ENCODE data around the gene RAPGEF4.
A peak's percentile ranks its signal among the peaks of the same experiment; 100 is the strongest.

The RAPGEF4 gene

DNA sequence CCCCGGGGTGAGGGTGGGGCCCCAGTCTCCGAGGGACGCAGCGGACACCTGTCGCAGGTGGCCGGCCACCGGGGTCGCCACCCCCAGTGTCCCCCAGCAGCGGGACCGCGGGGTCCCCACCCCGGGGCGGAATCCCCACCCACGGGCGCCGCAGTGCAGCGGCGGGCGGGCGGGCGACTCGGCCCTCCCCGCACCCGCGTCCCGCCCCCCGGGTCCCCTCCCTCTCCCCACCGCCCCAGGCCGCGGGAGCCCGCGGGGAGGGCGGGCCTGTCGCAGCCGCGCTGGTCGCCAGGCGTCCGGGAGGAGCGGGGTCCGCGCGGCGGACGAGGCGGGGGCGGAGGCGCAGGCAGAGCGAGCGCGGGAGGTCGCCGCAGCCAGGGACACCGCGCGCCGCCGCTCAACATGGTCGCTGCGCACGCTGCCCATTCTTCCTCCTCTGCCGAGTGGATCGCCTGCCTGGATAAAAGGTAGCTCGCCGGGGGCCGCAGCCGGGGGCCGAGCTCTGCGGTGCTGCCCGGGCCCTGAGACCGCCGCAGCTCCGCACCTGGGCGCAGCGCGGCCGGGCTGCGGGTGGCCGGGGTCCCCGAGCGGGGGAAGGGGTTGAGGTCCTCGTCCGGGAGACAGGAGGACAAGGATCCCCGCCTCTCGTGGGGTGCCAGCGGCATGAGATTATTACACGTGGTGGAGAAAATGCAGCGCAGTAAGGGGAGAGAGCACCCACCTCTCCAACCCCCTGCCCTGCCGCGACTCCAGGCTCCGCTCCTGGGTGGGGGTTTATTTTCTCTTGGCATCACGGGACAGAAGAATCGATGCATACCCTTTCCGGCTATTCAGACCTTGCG, at the start of gene RAPGEF4:
RAPGEF4 (plus strand) TSS at position 264 of the 842 bp plus-strand sequence; CDS start at position 403, 139 bp downstream.
- no peak for DNase-seq (ENCODE audit: low spot score)

DNA sequence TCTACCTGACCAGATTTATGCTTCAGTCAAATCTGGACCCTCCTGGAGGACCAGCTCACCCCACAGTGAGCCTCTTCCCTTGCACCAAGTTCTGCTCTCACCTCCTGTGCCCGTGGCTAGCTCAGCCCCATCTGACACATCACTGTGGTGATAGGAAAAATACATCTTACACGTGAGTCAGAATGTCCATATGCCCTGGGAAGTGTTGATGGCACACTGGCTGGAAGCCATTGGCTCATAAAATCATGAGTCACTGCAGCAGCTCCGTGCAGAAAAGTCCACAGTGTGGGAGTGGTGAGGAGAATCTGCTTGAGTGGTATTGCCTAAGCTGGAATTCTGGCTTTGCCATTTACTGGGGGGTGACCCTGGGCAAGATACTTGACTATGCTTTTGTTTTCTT, 42.6 kb upstream of the RAPGEF4 start:
- peak; percentile 43 for DNase-seq (ENCODE audit: low spot score)

DNA sequence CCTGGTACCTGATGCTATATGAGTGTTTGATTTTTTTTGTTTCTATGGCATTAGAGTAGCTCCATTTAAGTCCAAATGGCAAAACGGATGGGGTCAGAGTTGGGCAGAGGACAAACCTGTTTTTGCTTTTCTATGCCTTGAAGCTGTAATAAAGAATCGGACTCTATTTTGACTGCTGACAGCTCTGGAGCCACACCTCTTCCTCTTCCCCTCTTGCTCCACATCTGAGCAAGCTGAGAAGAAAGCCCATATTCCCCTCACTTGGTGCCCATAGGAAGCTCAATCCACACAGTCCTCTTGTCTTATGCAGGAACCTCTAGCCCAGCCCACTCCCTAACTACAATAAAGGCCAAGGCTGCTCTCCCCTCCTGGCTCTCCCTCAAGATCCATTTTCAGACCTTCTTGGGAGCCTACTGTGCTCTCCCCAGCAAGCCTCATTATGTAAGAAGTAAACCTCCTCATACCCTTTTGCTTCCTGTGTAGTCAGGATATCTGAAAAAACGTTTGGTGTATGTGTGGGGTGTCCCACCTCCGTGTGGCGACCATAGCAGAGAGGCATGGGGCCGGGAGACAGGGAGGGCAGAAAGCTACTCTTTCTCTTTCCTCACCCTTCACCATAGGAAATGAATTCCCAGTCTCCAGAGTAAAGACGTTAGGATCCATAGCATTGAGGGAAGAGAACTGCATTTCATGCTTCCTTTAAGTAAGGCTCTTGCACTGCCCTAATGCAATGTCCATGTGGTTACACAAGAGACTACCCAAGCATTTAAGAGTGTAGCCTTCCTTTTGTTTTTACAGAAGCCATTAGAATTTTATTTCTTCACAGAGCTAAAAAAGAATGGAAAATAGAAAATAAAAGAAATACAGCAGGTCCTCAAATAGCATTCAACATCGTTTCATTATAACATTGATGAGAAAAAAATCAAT, 41.9 kb upstream of the RAPGEF4 start:
- no peak for DNase-seq (ENCODE audit: low spot score)

DNA sequence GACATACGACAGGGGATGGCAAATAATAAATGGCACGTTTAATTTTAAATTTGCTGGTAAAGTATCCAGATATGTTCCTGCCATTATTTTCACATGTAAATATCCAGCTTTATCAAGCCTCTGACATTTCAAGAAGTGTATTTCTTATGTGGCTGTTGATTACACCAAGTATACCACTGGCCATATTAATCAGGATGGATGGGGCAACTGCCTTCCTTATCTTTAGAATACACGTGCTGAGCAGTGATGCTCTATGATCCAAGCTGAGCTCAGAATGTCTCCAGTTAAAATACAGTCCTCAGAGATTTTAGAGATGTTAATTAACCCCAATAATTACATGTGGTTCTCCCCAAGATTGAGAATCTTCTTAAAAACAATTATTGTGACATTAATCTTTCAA, 38.3 kb upstream of the RAPGEF4 start:
- DNase-seq (ENCODE audit: low spot score): no peak

DNA sequence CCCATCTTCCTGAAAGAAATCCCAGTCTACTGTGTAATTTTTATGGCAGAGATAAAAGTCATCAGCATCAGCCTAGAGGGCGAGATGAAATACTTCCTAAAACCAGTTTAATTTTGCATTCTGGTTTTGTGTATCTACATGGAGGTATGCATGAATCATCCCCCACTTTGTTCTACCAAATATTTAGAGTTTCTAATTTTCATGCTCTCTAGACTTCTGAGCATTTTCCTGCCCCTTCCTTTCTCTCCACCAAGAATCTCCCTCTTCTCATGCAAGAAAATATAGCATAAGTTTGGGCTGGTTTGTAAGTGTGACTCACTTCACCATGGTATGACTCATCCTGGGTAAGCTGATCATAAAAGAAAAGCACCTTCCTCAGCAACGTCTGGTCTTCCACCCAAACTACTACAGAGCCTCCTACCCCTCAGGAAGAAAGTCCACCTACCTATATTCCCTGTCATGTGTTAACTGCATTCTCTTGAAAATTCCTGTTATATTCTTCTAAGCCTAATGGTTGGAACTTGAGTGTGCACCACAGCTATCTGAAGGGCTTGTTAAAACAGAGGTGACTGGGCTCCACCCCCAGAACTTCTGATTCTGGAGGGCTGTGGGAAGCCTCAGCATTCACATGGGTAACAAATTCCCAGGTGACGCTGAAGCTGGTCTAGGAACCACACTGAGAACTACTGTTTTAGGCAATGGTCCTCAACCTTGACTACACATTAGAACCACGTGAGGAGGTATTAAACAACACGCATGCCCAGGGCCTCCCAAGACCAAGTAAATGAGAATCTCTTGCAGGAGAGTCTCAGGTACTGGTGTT, 37.4 kb upstream of the RAPGEF4 start:
- no peak for DNase-seq (ENCODE audit: low spot score)

DNA sequence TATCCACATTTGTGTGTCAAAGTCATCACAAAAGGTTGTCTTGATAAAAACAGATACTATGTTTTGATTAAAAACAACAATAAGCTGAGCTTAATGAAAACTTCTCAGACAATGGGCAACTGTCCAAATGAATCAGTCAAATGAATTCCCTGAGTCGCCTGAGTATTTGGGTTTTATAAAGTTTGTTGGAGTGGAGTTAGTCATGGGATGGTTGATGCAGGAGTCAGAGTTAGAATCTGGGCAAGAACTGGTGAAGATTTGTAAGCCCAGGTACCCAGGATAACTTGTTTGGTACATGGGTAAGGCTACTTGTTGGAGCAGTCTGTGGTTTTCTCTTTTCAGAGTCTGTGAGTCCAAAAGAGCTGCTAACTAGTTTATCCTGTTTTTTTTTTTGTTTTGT, 34.4 kb upstream of the RAPGEF4 start:
- DNase-seq (ENCODE audit: low spot score): no peak

DNA sequence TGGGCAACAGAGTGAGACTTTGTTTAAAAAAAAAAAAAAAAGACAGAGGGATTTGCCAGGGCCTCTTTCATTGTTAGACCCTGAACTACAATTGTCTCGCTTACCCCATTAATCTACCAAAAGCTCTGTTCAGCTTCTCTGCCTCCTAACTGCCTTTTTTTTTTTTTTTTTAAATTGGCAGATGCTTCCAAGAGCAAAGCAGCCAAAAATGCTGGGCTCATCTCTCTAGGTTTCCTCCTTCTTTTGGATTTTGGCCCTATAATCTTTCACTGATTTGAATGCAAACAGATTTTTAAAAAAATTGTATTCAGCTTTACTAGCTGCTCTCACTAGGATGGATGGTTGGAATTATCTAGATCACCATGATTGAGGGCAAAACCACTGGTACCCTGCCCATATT, 33.2 kb upstream of the RAPGEF4 start:
- DNase-seq (ENCODE audit: low spot score): no peak

DNA sequence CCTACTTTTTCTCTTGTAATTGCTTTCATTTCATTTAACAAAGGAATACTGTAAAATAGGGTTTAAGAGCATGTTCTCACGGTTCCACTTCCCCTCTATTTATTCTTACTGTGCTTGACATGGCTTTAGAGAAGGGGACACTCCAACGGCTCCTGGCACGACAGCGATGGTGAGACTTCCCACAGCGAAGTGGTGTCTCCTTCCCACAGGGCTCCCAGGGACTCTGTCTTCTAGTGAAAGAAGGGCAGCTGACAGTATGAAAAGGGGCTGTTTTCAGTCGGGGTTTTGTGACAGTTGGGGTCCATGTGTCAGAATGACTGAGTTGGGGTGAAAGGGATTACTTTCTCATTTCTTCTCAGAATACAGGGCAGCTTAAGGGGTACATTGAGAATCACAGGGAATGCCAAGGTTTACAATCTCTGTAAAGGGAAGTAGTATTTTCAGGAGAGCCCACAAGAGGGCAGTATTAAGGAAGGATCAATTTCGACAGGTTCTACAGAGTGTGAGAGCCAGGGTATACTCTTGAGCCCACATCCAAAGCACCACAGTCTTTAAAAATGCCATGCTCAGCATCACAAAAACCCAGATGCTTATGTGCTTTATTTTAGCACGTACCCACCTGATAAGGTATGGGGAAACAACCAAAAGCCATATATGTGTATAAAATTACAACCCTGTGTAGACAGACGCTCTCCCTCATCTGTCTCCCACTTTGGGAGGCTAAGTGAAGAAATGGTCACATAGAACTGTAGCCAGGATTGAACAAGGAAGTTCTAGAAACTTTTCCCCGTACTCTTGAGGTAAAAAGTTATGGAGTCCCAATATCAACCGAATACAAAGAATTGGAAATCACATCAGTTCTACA, 31.3 kb upstream of the RAPGEF4 start:
- DNase-seq (ENCODE audit: low spot score): no peak

DNA sequence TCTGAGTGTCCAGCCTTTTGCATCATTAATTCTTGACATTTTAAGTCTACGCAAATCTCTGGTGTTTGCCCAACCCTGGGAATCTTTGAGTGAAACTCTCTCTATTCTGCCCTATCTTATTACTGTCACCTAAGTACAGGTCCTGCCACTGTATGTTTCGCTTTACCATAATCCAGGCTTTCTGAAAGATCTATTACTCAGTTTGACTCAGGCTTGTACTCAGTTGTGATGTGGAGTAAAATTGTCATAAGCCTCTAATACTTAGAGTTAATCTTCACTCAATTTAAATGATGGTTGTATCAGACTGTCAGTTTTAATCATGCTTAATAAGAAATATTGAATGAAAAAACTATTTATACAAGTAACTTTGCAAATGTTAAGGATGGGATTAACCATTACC, 30.3 kb upstream of the RAPGEF4 start:
- DNase-seq (ENCODE audit: low spot score): no peak

DNA sequence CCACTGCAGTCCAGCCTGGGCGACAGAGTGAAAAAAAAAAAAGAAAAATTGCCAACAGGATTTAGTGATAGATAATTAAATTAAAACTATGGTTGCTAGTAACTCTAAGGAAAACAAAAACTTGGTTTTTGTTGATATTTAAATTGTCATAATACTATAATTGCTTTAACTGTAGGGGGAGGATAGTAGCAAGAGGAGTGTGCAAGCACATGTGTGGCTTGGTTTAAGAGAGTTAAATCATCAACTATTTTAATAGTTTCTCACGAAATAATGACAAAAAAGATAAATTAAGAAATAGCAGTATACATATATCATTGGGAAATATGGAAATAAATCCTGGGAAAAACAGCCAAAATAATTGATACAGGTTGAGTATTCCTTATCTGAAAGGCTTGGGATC, 27.4 kb upstream of the RAPGEF4 start:
- DNase-seq (ENCODE audit: low spot score): no peak

DNA sequence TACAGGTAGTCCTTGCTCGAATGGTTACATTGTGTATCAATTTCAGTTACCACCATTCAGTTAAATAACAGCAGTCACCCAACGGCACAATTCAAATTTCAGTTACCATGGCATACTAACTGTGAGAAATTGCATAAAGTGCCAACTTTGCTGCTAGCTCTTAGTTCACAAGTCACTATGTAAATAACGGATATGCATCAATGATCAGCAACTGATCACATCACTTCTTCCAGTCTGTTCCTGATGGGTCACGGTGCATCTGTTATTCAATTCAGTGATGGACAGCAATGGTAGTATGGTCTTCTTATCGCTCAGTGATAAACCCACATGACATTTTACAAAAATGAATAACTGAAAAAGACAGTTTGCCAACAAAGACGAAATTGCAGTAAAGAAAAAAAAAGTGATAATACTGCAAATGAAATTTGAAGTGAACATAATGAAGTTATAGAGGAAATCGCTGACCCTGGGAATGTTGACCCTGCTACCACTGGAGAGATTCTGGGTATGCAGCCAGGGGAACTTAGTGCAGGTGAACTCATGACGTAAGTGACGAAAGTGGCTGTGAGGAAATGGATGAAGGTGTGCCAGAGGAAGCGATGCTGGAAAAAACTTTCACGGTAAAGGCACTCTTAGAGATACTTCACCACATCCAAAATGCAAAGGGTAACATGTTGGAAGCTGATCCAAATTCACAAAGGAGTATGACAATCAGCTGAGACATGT, 25.9 kb upstream of the RAPGEF4 start:
- DNase-seq (ENCODE audit: low spot score): no peak

DNA sequence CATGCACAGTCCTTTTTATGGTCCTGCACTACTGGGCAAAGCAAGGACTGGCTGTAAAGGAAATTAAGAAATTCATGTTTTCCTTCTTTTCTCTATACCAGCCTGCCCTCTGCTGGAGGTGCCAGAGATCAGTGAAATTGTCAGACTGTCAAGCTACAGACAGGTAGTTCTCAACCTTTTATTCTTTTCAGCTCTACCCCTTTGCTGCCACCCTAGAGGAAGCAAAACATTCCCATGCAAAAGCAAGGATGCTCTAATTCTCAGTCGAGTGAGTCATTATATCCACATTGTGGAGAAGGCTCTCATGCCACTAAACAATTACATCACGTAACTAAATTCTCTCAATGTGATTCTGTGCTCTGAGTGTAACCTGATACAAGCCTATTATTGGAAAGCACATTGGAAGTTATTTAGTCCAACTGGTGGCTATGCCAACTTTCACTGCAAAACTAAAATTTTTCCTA, 25.0 kb upstream of the RAPGEF4 start:
- DNase-seq (ENCODE audit: low spot score): peak; percentile 51

DNA sequence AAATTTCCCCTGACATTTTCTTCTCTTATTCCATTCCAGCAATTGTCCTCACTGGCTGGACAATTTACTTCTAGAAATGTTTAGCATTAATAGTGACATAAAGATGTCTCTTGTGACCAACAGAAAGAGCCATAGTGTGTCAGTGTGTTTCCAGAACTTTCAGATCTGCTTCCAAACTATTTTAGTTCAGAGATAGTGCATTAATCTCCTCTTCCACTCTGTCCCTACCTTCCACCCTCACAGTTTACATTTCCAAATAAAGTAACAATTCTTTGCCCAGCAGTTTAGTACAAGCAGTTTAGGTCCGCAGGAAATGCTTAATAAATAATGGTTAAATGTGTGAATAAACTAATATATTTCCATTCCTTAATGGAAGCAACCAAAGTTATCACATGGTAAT, 24.5 kb upstream of the RAPGEF4 start:
- DNase-seq (ENCODE audit: low spot score): no peak

DNA sequence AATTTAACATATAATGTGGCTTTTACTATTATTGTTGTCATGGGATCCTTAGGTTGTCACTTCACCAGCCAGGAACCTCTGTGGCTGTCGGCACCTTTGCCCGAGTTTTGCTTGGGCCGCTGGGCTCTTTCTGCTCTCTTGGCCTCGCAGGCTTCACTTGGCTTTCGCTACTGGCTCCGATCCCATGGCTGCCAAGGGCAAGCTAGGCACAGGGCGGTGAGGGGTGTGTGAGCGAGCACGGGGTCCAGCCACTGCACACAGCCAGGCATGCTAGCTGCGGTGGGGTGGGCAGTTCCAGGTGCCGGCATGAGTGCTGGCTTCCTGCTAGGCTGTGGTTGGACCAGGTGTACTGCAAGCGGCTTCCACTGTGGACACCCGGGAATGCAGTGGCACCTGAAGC, 23.4 kb upstream of the RAPGEF4 start:
- DNase-seq (ENCODE audit: low spot score): no peak

DNA sequence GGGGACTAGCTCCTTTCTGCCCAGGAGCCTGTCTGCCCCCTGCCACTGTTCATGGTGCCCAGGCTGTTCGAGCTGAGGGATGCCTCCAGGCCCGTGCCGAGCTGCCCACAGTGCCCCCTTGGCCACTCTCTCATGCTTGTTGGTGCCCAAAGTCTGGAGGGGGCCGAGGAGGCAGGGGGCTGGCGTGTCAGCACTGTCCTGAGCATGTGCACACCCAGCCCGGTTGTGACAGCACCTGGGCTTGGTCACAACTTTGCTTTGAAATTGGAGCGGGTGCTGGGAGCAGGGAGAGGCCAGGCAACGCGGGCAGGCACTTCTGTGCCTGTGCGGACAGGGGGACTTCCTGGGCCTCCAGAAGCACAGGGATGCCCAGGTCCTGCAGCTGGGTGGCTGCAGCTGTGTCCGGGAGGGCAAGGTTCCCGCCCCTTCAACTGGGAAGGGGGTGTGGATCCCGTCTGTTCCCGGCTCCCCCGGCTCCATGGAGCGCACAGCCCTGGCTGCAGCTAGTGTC, 22.2 kb upstream of the RAPGEF4 start:
- DNase-seq (ENCODE audit: low spot score): no peak

DNA sequence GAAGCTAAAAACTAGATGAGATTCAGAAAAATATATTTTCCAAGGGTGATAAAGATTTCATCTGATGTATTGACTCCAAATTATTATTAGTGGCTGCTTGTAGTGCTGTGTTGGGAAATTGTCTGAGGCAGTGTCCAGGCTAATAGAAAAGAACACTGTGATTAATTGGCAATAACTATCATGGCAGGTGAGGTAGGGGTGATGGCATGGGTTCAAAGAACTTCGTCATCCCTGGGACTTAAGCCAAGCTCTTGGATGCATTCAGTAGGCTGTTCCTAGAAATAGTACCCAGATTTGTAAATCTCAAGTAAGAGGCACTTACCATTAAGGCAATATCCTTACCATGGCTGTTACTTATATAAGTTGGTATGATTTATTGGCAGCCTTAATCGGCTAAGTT, 13.2 kb upstream of the RAPGEF4 start:
- DNase-seq (ENCODE audit: low spot score): no peak

DNA sequence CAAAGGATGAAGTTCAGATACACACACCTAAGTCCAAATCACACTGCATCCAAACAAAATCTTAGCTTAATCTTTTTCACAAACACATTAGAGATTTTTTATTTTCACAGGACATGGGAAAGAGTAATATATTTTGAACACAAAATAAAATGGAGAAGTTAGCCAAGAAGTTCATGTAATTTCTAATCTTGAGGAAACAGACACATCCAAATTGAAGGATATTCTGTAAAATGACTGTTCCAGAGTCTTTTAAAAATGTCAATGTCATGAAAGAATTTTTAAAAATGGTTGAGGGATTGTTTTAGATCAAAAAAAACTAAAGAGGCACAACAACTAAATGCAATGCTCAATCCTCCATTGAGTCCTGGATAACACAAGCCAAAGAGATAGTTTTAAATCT, 12.4 kb upstream of the RAPGEF4 start:
- no peak for DNase-seq (ENCODE audit: low spot score)

DNA sequence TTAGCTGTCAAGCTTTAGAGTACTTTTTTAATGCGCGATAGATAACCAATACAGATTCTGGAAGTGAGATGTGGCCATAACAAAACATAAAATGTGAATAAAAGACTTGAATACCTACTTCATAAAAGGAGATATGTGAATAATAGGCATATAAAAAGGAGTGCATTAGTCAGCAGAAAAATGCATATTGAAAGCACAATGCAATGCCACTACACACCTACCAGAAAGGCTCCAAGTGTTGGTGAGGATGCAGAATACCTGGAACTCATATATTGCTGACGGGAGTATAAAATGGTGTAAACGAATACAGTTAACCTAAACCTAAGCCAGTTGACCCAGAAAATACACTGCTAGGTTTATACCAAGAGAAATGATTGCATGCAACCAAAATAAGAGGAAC, 10.9 kb upstream of the RAPGEF4 start:
- no peak for DNase-seq (ENCODE audit: low spot score)

DNA sequence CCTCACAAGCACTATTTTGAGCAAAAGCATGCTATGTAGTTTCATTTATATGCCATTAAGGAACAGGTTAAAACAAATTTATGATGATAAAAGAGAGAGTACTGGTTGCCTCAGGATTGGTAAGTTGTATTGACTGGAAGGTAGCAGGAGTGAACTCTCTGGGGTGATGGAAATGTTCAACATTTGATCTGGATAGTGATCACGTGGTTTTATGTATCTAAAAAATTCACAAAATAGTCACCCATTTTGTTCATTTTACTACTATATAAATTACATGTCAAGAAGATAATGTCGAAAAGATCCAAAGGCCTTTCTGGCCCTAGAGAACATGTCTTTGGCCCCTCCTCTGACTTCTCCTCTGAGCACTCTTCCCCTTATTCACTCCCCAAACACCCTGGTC, 10.4 kb upstream of the RAPGEF4 start:
- DNase-seq (ENCODE audit: low spot score): no peak

DNA sequence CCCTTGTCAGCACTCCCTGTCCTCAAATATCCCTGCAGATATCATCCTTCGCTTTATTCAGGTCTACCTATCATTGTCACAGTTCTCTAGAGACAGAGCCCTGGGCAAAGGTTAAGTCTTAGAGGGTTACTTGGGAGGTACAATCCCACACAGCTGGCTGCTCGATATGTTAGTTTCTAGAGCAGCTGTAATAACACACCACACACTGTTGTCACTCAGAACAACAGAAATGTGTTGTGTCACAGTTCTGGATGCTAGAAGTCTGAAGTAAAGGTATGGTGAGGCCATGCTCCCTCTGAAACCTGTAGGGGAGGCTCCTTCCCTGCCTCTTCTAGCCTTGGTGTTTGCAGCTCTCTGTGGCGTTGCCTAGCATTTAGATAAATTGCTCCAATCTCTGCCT, 9.9 kb upstream of the RAPGEF4 start:
- DNase-seq (ENCODE audit: low spot score): no peak
